K562 (cell line): ENCODE results near the gene NPPC. TPM values are rescaled to one million over a fixed set of nuclear protein-coding genes. Genes with fewer than 3 reads are reported as not detected.

Experiments
- ATAC-seq: fragments of 200-7000 bp; cut with Tn5 transposase; 3 replicates; pipeline ENCODE4 v1.9.1; 2020; ENCODE audit warnings: moderate library complexity
- BruUV-seq: library from RNA; stranded (reverse); fragments of 400-500 nt; replicated peaks from 2 replicates; lab custom pipeline; 2021; lab: Mats Ljungman, UMichigan
- CTCF ChIA-PET: fragments of 300-600 bp; formaldehyde crosslinking; extraction: SDS; loops from one replicate; lab custom pipeline; 2021; ENCODE audit warnings: low intra/inter-chr PET ratio; lab: Yijun Ruan, JAX
- POLR2A ChIA-PET: fragments of 300-600, 350-650 bp; sonication (Branson Sonifier 250); formaldehyde crosslinking; extraction: SDS; loops from one replicate; lab custom pipeline; 2021; ENCODE audit warnings: antibody characterized with exemption, inconsistent platforms; lab: Yijun Ruan, JAX
- DNase-seq, 4 experiments: peaks; one replicate each; pipeline versions ENCODE4 v3.0.0 to v3.0.0-alpha.2; 2011 to 2018; ENCODE audit warnings: low spot score in 3 of 4, mixed read lengths in 3 of 4; ENCODE audit errors: extremely low read depth in 1 of 4
- FAIRE-seq: peaks from 2 replicates; lab custom pipeline; 2011; peaks lifted over from hg19 to GRCh38; lab: Jason Lieb, UNC
- H2AFZ ChIP-seq: 2 replicates; pipeline ENCODE4 v1.6.0; 2011; ENCODE audit warnings: low read depth, low read length, control low read depth, inconsistent platforms
- H3K27ac ChIP-seq: fragments of 200-600 bp; 3 replicates; pipeline ENCODE4 v1.8.0; 2011; ENCODE audit warnings: low read depth, mild to moderate bottlenecking, control low read depth, inconsistent platforms, low read length, moderate library complexity, mixed read lengths; ENCODE audit errors: extremely low read depth
- H3K27me3 ChIP-seq, 2 experiments: fragments of 300-600 bp in 1 of 2; 2 replicates in 1 of 2; 3 replicates in 1 of 2; pipeline versions ENCODE4 v1.6.0 to v1.8.0; 2011; ENCODE audit warnings: inconsistent platforms in 2 of 2, low read length in 2 of 2, mild to moderate bottlenecking in 1 of 2, mixed read lengths in 1 of 2, moderate library complexity in 1 of 2; ENCODE audit not compliant: control insufficient read depth in 2 of 2, insufficient read depth in 2 of 2
- H3K36me3 ChIP-seq: fragments of 300-600 bp; 3 replicates; pipeline ENCODE4 v1.8.0; 2011; ENCODE audit warnings: mild to moderate bottlenecking, low read length, inconsistent platforms; ENCODE audit not compliant: control insufficient read depth, insufficient read depth
- H3K4me1 ChIP-seq, 2 experiments: fragments of 200-600 bp in 1 of 2; replicated peaks in 1 of 2; 2 replicates in 1 of 2; 3 replicates in 1 of 2; pipeline versions ENCODE4 v1.5.1 to v1.8.0; 2011; ENCODE audit warnings: inconsistent platforms in 2 of 2, low read length in 2 of 2, mild to moderate bottlenecking in 1 of 2, mixed read lengths in 1 of 2, moderate library complexity in 1 of 2; ENCODE audit not compliant: control insufficient read depth in 2 of 2, insufficient read depth in 2 of 2
- H3K4me2 ChIP-seq: 2 replicates; pipeline ENCODE4 v1.6.1; 2011; ENCODE audit warnings: low read length, control low read depth, inconsistent platforms, mixed read lengths; ENCODE audit not compliant: insufficient read depth
- H3K4me3 ChIP-seq: fragments of 200-600 bp; sonication (generic), shearing (Covaris generic); 2 replicates; pipeline ENCODE4 v1.5.1; 2016; ENCODE audit warnings: control low read depth, inconsistent platforms
- H3K79me2 ChIP-seq: fragments of 200-600 bp; 3 replicates; pipeline ENCODE4 v1.8.0; 2011; ENCODE audit warnings: low read length, inconsistent platforms; ENCODE audit not compliant: control insufficient read depth, insufficient read depth
- H3K9ac ChIP-seq, 2 experiments: 2 replicates each; pipeline versions ENCODE4 v1.6.0 to v1.6.1; 2011; ENCODE audit warnings: low read depth in 2 of 2, low read length in 2 of 2, control low read depth in 1 of 2, inconsistent platforms in 1 of 2, mild to moderate bottlenecking in 1 of 2, mixed read lengths in 1 of 2; ENCODE audit not compliant: insufficient read depth in 1 of 2
- H3K9me1 ChIP-seq: one replicate; pipeline ENCODE4 v1.6.0; 2011; ENCODE audit warnings: inconsistent platforms, mild to moderate bottlenecking, low read length, moderate library complexity; ENCODE audit not compliant: control insufficient read depth, insufficient read depth
- H3K9me3 ChIP-seq: replicated peaks from 2 replicates; pipeline ENCODE4 v1.5.1; 2011; ENCODE audit warnings: low read depth, low read length, inconsistent platforms; ENCODE audit not compliant: control insufficient read depth, insufficient read depth
- H4K20me1 ChIP-seq: replicated peaks from 2 replicates; pipeline ENCODE4 v1.6.1; 2011; ENCODE audit warnings: low read length, inconsistent platforms, mixed read lengths; ENCODE audit not compliant: control insufficient read depth, insufficient read depth
- ATF7 ChIP-seq: fragments of 450-650 bp; IDR thresholded peaks from 2 replicates; pipeline ENCODE4 v1.7.1; 2014; ENCODE audit warnings: mild to moderate bottlenecking, moderate library complexity
- BACH1 ChIP-seq: fragments of 200-800 bp; sonication (Bioruptor generic); IDR thresholded peaks from 2 replicates; pipeline ENCODE4 v1.6.1; 2016; ENCODE audit warnings: missing genetic modification characterization, missing compliant biosample characterization
- CREB3 ChIP-seq: fragments of 450-650 bp; conservative IDR thresholded peaks from 2 replicates; pipeline ENCODE4 v1.6.1; 2016; ENCODE audit warnings: missing genetic modification characterization, low read depth, mild to moderate bottlenecking, missing compliant biosample characterization, moderate library complexity
- HMG20A ChIP-seq: fragments of 450-650 bp; formaldehyde crosslinking; conservative IDR thresholded peaks from 2 replicates; pipeline ENCODE4 v1.4.0; 2020; ENCODE audit warnings: mild to moderate bottlenecking, mixed read lengths
- JUNB ChIP-seq: fragments of 450-650 bp; formaldehyde crosslinking; conservative IDR thresholded peaks from 2 replicates; pipeline ENCODE4 v1.4.0; 2020; ENCODE audit warnings: mild to moderate bottlenecking
- KLF10 ChIP-seq: fragments of 250-450 bp; sonication (Bioruptor Pico); IDR thresholded peaks from 2 replicates; pipeline ENCODE4 v1.6.1; 2021; ENCODE audit warnings: matching md5 sums
- MYC ChIP-seq, 2 experiments: fragments of 250-450 bp in 1 of 2; sonication (Bioruptor Pico) in 1 of 2; IDR thresholded peaks; 2 replicates each; pipeline versions ENCODE4 v1.5.1 to v1.6.1; 2012 to 2021; ENCODE audit warnings: low read depth in 2 of 2, borderline replicate concordance in 1 of 2, improper control_type of control experiment in 1 of 2, low read length in 1 of 2, mild to moderate bottlenecking in 1 of 2, moderate library complexity in 1 of 2
- PRPF4 ChIP-seq: fragments of 200-400 bp; formaldehyde crosslinking; IDR thresholded peaks from one replicate; pipeline ENCODE4 v1.6.1; 2017; ENCODE audit warnings: low read length, low read depth, mild to moderate bottlenecking; ENCODE audit not compliant: insufficient read depth, poor library complexity, severe bottlenecking
- WHSC1 ChIP-seq: IDR thresholded peaks from one replicate; pipeline ENCODE4 v1.6.1; 2012; ENCODE audit warnings: low read length, control low read depth, inconsistent platforms
- XRCC3 ChIP-seq: fragments of 450-650 bp; IDR thresholded peaks from 2 replicates; pipeline ENCODE4 v1.6.1; 2017; ENCODE audit warnings: mild to moderate bottlenecking, moderate library complexity
- ZBTB26 ChIP-seq: fragments of 450-650 bp; formaldehyde crosslinking; IDR thresholded peaks from 2 replicates; pipeline ENCODE4 v1.4.0; 2022; ENCODE audit warnings: missing genetic modification characterization
- ZBTB34 ChIP-seq: fragments of 250-450 bp; sonication (Bioruptor Pico); IDR thresholded peaks from 2 replicates; pipeline ENCODE4 v1.8.0; 2021; ENCODE audit warnings: mild to moderate bottlenecking, moderate library complexity
- ZFP30 ChIP-seq: fragments of 250-450 bp; sonication (Bioruptor Pico); IDR thresholded peaks from 2 replicates; pipeline ENCODE4 v1.8.0; 2022; ENCODE audit warnings: moderate library complexity, mild to moderate bottlenecking, inconsistent platforms, borderline replicate concordance
- ZNF253 ChIP-seq: fragments of 250-450 bp; sonication (Bioruptor Pico); conservative IDR thresholded peaks from 2 replicates; pipeline ENCODE4 v1.6.1; 2021; ENCODE audit warnings: mild to moderate bottlenecking
- ZNF263 ChIP-seq: sonication (generic); formaldehyde crosslinking; IDR thresholded peaks from 2 replicates; pipeline ENCODE4 v1.8.0; 2022; ENCODE audit warnings: mild to moderate bottlenecking, missing genetic modification reagents, borderline replicate concordance
- ZNF551 ChIP-seq: fragments of 250-450 bp; sonication (Bioruptor Pico); IDR thresholded peaks from 2 replicates; pipeline ENCODE4 v1.5.0; 2021; ENCODE audit warnings: mild to moderate bottlenecking, moderate library complexity
- ZNF778 ChIP-seq: fragments of 450-650 bp; formaldehyde crosslinking; IDR thresholded peaks from 2 replicates; pipeline ENCODE4 v1.4.0; 2020; ENCODE audit warnings: mild to moderate bottlenecking, moderate library complexity
- WGBS: fragments of 100-300 bp; shearing (Covaris generic); methylation state at CpG from one replicate; pipeline ENCODE4 v1.1.6; 2016; ENCODE audit warnings: low coverage, mixed read lengths; ENCODE audit not compliant: insufficient coverage; ENCODE audit errors: missing lambda C conversion rate; 5-methylcytosine and 5-hydroxymethylcytosine counted together
- in situ Hi-C: fragments of 300-500 bp; cut with MboI; formaldehyde crosslinking; loops from 4 replicates; pipeline ENCODE4 v1.15.0; 2018; ENCODE audit warnings: inconsistent platforms, mixed read lengths
- intact Hi-C: fragments of 100-400 bp; cut with micrococcal nuclease; formaldehyde crosslinking; loops from 2 replicates; pipeline ENCODE4 v1.14.2; 2022
- polyA plus RNA-seq, 8 experiments: library from polyadenylated mRNA; depleted of rRNA in 4 of 8; stranded (reverse) in 5 of 8; unstranded in 3 of 8; fragments of >200 nt; fragmentation: Nextera tagmentation in 2 of 8; fragmentation: Illumina TruSeq in 1 of 8; extraction: Ambion mirVana in 2 of 8; extraction: Trizol in 1 of 8; gene quantifications; 2 replicates each; pipeline versions ENCODE4 v1.2.1 to v1.2.3, GENCODE V29; 2011 to 2014; ENCODE audit warnings: inconsistent platforms in 1 of 8, missing spikeins in 1 of 8
- total RNA-seq, 7 experiments: library from RNA; depleted of rRNA in 6 of 7; stranded (reverse); fragments of >200 nt in 6 of 7; fragmentation: Illumina TruSeq in 2 of 7; extraction: Trizol in 2 of 7; gene quantifications; 2 replicates each; pipeline versions ENCODE4 v1.2.1 to v1.2.3, GENCODE V29; 2011 to 2021; ENCODE audit warnings: low replicate concordance in 1 of 7
- TF ChIP-seq, protein P1 (sequence below): fragments of 250-450 bp; sonication (Bioruptor Pico); IDR thresholded peaks from 2 replicates; pipeline ENCODE4 v1.8.0; 2021; ENCODE audit warnings: moderate library complexity, mild to moderate bottlenecking, inconsistent platforms

NPPC gene
- total and polyA plus RNA-seq, 9 of the 15 experiments (the other 6 are each of a cell fraction or from before 2014, with no cell fraction given), result not detected

DNA sequence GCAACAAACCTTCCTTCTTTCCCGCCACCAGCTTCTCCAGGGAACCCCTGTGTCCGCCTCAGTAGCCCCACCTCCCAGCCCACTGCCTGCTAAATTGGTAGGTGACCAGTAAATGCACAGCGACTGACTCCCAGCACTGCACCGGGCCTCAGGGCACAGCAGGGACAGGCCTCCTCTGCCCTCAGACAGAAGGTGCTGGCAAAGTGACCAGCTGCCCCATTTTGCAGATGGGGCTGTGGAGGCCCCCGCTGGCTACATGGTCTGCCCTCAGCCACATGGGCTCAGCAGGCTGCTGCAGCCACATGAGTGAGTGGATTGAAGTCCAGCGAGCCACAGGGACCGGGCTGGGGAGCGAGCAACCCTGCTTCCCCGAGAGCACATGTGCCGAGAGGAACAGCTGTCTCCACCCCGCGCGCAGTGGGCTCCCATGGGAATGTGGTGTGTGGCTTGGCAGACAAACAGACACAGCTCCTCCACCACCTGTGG, 7.8 kb upstream of the NPPC start:
- ATAC-seq, result no peak
- H3K79me2 ChIP-seq, result no peaks in the 10 kb centered on the region
- peaks cover 0 to 14% of the 10 kb centered on the region in 2 experiments; a peak in 2 of 5 replicates for H3K4me1 ChIP-seq
- H3K4me2 ChIP-seq, result no peak overlapping the region
- no TSS peak for BruUV-seq
- no peak overlapping the region; a peak in 1 of 4 replicates for H3K9ac ChIP-seq
- H3K36me3 ChIP-seq, result no peaks in the 10 kb centered on the region
- no peak for FAIRE-seq
- ChIA-PET CTCF (no interaction called here), POLR2A (no interaction called here)
- WGBS, result 56% methylated on average over 2 of the region's 13 CpGs
- H3K9me1 ChIP-seq, result no peaks in the 10 kb centered on the region
- no peak overlapping the region for H3K4me3 ChIP-seq
- 0 out of 2 replicates have a peak, but pooled peaks cover 4% of the 10 kb centered on the region for H4K20me1 ChIP-seq
- no peak overlapping the region for H2AFZ ChIP-seq
- DNase-seq, result no peak
- no peaks in the 10 kb centered on the region for H3K9me3 ChIP-seq
- intact Hi-C loops, result no loop called here
- TF ChIP-seq ZNF778 (CRISPR knock-in tag), result no peak
- TF ChIP-seq ZBTB26 (CRISPR knock-in tag), result no peak
- no peak for TF ChIP-seq CREB3
- TF ChIP-seq ZNF551, result no peak
- TF ChIP-seq ATF7, result no peak
- TF ChIP-seq KLF10 (CRISPR knock-in tag), result no peak
- TF ChIP-seq JUNB (CRISPR knock-in tag), result no peak
- TF ChIP-seq ZFP30 (CRISPR knock-in tag), result no peak
- TF ChIP-seq ZBTB34, result no peak
- no peak for TF ChIP-seq MYC (IDR thresholded peaks at IDR 0.05; ENCODE audit: low read depth, low read length)
- no peak for TF ChIP-seq MYC (CRISPR knock-in tag; IDR thresholded peaks at IDR 0.05; ENCODE audit: borderline replicate concordance, low read depth)
- TF ChIP-seq XRCC3, result no peak
- no peak for TF ChIP-seq ZNF263
- TF ChIP-seq BACH1, result no peak
- no peak for TF ChIP-seq ZNF253 (CRISPR knock-in tag)
- TF ChIP-seq, protein P1, sequence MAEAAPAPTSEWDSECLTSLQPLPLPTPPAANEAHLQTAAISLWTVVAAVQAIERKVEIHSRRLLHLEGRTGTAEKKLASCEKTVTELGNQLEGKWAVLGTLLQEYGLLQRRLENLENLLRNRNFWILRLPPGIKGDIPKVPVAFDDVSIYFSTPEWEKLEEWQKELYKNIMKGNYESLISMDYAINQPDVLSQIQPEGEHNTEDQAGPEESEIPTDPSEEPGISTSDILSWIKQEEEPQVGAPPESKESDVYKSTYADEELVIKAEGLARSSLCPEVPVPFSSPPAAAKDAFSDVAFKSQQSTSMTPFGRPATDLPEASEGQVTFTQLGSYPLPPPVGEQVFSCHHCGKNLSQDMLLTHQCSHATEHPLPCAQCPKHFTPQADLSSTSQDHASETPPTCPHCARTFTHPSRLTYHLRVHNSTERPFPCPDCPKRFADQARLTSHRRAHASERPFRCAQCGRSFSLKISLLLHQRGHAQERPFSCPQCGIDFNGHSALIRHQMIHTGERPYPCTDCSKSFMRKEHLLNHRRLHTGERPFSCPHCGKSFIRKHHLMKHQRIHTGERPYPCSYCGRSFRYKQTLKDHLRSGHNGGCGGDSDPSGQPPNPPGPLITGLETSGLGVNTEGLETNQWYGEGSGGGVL (CRISPR knock-in tag), result no peak
- TF ChIP-seq WHSC1, result no peak
- no peak for TF ChIP-seq HMG20A
- no peak for TF ChIP-seq PRPF4
- peaks cover 0 to 22% of the 10 kb centered on the region in 2 experiments; a peak in 4 of 5 replicates for H3K27me3 ChIP-seq
- H3K27ac ChIP-seq, result no peak overlapping the region
- in situ Hi-C loops, result no loop called here
